ENCODE data around the gene TFF2.

Gene TFF2

GRCh38 chr21:42388740-42389448 is 38.1 kb upstream of the TFF2 start:
- TF ChIP-seq CTCF (IDR thresholded peaks at IDR 0.05; ENCODE audit: low read length, missing control alignments), result no peak
- H3K4me3 ChIP-seq (replicated peaks; ENCODE audit: low read depth, low read length), result no peak overlapping the region
- DNase-seq (ENCODE audit: low read depth), result no peak

DNA sequence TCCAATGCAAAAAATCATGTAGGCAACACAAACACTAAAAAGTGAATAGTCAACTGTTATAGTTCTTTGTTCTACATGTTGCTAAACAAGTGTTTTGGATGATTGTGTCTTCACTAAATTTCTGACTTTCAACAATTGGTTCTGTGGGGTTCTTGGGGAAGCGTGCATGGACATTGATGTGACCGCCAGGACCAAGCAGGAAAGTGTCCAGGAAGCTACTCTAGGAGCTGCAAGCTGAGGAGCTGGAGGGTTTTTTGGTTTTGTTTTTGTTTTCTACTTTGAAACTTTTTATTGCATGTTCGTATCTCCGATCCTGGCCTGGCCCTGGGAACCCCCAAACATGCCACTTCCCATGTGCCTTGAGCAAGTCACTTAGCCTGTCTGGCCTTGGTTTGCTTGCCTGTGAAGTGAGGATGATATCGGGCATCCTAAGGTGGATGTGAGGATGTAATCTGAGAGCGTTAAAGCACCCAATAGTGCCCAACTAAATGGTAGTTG is 37.1 kb upstream of the TFF2 start:
- DNase-seq (ENCODE audit: low read depth), result no peak
- no peak for TF ChIP-seq CTCF (IDR thresholded peaks at IDR 0.05; ENCODE audit: low read length, missing control alignments)
- no peak overlapping the region for H3K4me3 ChIP-seq (replicated peaks; ENCODE audit: low read depth, low read length)

DNA sequence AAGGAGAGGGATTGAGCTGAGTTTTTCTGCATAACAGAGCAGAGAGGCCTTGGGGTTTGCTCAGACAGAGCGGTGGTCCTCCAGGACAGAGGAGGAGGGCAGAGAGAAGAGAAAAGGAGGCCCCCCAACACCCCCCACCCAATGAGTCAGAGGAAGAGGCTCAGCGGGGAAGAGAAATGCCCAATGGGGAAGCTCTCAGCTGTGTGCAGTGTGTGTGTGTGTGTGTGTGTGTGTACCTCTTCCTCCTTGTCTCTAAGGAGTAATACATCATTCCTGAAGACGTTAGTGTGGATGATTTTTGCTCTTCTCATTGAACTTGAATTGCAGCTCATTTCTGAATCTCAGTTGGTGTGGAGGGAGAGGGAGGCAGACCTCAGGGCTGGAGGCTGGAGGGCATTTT is 36.4 kb upstream of the TFF2 start:
- no peak for TF ChIP-seq CTCF (IDR thresholded peaks at IDR 0.05; ENCODE audit: low read length, missing control alignments)
- DNase-seq (ENCODE audit: low read depth), result no peak

GRCh38 chr21:42386034-42386591 is 35.3 kb upstream of the TFF2 start:
- H3K4me3 ChIP-seq (replicated peaks; ENCODE audit: low read depth, low read length), result no peak overlapping the region
- no peak for TF ChIP-seq CTCF (IDR thresholded peaks at IDR 0.05; ENCODE audit: low read length, missing control alignments)
- DNase-seq (ENCODE audit: low read depth), result no peak

More for the DNA sequence above, 36.4 kb upstream of the TFF2 start:
- H3K4me3 ChIP-seq (replicated peaks; ENCODE audit: low read depth, low read length), result no peak overlapping the region

- TF ChIP-seq CTCF (IDR thresholded peaks at IDR 0.05; ENCODE audit: low read length, missing control alignments), result no peak
- DNase-seq (ENCODE audit: low read depth), result no peak
Measured at GRCh38 chr21:42385619-42386018, 34.8 kb upstream of the TFF2 start.

DNA sequence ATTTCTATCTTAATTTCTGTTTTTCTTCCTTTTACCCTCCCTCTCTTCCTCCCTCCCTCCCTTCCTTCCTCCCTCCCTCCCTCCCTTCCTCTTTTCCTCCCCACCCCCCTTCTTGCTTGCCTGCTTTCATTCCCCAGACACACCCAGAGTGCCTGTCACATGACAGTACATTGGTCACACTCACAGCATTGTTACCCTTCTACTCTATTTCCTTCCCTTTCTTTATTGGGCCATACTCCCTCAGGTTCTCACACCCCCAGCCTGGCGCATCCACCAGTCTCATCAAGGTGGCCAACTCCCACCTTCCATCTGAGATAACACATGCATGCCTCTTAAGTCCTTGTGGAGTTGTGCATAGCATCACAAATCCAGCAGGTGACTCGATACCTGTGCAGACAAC is 34.2 kb upstream of the TFF2 start:
- no peak for DNase-seq (ENCODE audit: low read depth)

More at GRCh38 chr21:42385619-42386018, 34.8 kb upstream of the TFF2 start:
- H3K4me3 ChIP-seq (replicated peaks; ENCODE audit: low read depth, low read length), result no peak overlapping the region

More for the DNA sequence above, 34.2 kb upstream of the TFF2 start:
- TF ChIP-seq CTCF (IDR thresholded peaks at IDR 0.05; ENCODE audit: low read length, missing control alignments), result no peak
- H3K4me3 ChIP-seq (replicated peaks; ENCODE audit: low read depth, low read length), result no peak overlapping the region
